Body of pancreas (tissue), 4 donors: ENCODE measurements around the gene GPR171.

Experiments
- CTCF ChIP-seq, 7 experiments: fragments of 450-650 bp in 4 of 7; fragments of 200-600 bp in 3 of 7; sonication (generic) in 3 of 7; IDR thresholded peaks; one replicate each; pipeline ENCODE4 v1.5.1; 2016 to 2019; ENCODE audit warnings: antibody characterized with exemption in 7 of 7
- POLR2A ChIP-seq, 3 donors: fragments of 450-650 bp; IDR thresholded peaks; one replicate each; pipeline ENCODE4 v1.6.1; 2016; ENCODE audit warnings: antibody characterized with exemption in 3 of 3, mild to moderate bottlenecking in 2 of 3

- TF ChIP-seq CTCF (IDR thresholded peaks at IDR 0.05), result no peak
- TF ChIP-seq POLR2A (IDR thresholded peaks at IDR 0.05), result no peak
These were observed 48.5 kb downstream of the GPR171 start for GRCh38 chr3:151154566-151154965.
